Thyroid gland (tissue), 4 donors: Measurements from ENCODE around the gene GPR179. TPM values are rescaled to one million over a fixed set of nuclear protein-coding genes. Genes with fewer than 3 reads are reported as not detected.

Experiments
- DNase-seq, 2 donors: peaks; one replicate each; pipeline ENCODE4 v3.0.0-alpha.2; 2019
- H3K27ac ChIP-seq, 3 donors: fragments of 200-600 bp; sonication (generic); 1 replicate in 2 of 3; 2 replicates in 1 of 3; pipeline ENCODE4 v1.5.1; 2016 to 2019; ENCODE audit warnings: mild to moderate bottlenecking in 1 of 3, moderate library complexity in 1 of 3
- H3K27me3 ChIP-seq: fragments of 200-600 bp; sonication (generic); one replicate; pipeline ENCODE4 v1.5.1; 2019
- H3K36me3 ChIP-seq, 2 donors: fragments of 200-600 bp; sonication (generic); one replicate each; pipeline ENCODE4 v1.5.1; 2016 to 2019
- H3K4me1 ChIP-seq, 2 donors: fragments of 200-600 bp; sonication (generic); one replicate each; pipeline ENCODE4 v1.5.1; 2017 to 2019
- H3K4me3 ChIP-seq, 3 donors: fragments of 200-600 bp; sonication (generic); replicated peaks in 1 of 3; 1 replicate in 2 of 3; 2 replicates in 1 of 3; pipeline ENCODE4 v1.5.1; 2016; ENCODE audit warnings: mild to moderate bottlenecking in 1 of 3
- H3K9me3 ChIP-seq: fragments of 200-600 bp; sonication (generic); one replicate; pipeline ENCODE4 v1.5.1; 2017
- CTCF ChIP-seq, 6 experiments: fragments of 200-600 bp in 3 of 6; fragments of 450-650 bp in 3 of 6; sonication (generic) in 3 of 6; IDR thresholded peaks; one replicate each; pipeline ENCODE4 v1.5.1; 2016 to 2019; ENCODE audit warnings: antibody characterized with exemption in 6 of 6, mild to moderate bottlenecking in 2 of 6, inconsistent platforms in 1 of 6, moderate library complexity in 1 of 6
- POLR2A ChIP-seq, 2 donors: fragments of 450-650 bp; IDR thresholded peaks; one replicate each; pipeline ENCODE4 v1.6.1; 2017; ENCODE audit warnings: antibody characterized with exemption in 2 of 2, mild to moderate bottlenecking in 2 of 2, moderate library complexity in 1 of 2
- WGBS, 2 donors: methylation state at CpG; one replicate each; pipeline ENCODE4 v1.1.5; 2017; 5-methylcytosine and 5-hydroxymethylcytosine counted together
- intact Hi-C: fragments of 100-400 bp; cut with DNase I; formaldehyde crosslinking; loops from one replicate; pipeline ENCODE4 v1.15.1; 2023
- total RNA-seq, 4 donors: library from RNA; depleted of rRNA; stranded (reverse); fragments of >200 nt; gene quantifications; one replicate each; pipeline ENCODE4 v1.2.3, GENCODE V29; 2016

Gene GPR179, protein sequence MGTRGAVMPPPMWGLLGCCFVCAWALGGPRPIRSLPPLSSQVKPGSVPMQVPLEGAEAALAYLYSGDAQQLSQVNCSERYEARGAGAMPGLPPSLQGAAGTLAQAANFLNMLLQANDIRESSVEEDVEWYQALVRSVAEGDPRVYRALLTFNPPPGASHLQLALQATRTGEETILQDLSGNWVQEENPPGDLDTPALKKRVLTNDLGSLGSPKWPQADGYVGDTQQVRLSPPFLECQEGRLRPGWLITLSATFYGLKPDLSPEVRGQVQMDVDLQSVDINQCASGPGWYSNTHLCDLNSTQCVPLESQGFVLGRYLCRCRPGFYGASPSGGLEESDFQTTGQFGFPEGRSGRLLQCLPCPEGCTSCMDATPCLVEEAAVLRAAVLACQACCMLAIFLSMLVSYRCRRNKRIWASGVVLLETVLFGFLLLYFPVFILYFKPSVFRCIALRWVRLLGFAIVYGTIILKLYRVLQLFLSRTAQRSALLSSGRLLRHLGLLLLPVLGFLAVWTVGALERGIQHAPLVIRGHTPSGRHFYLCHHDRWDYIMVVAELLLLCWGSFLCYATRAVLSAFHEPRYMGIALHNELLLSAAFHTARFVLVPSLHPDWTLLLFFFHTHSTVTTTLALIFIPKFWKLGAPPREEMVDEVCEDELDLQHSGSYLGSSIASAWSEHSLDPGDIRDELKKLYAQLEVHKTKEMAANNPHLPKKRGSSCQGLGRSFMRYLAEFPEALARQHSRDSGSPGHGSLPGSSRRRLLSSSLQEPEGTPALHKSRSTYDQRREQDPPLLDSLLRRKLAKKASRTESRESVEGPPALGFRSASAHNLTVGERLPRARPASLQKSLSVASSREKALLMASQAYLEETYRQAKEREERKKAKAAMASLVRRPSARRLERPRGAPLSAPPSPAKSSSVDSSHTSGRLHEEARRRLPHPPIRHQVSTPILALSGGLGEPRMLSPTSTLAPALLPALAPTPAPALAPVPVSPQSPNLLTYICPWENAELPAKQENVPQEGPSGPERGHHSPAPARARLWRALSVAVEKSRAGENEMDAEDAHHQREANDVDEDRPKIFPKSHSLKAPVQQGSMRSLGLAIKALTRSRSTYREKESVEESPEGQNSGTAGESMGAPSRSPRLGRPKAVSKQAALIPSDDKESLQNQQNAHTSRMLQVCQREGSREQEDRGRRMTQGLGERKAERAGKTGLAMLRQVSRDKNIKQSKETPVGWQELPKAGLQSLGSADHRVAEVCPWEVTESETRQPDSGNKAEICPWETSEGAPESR (N-terminal part only)
- under 1 TPM in 2 of 4 donors, not detected in 2; under 0.01 to 0.13 TPM for total RNA-seq

DNA sequence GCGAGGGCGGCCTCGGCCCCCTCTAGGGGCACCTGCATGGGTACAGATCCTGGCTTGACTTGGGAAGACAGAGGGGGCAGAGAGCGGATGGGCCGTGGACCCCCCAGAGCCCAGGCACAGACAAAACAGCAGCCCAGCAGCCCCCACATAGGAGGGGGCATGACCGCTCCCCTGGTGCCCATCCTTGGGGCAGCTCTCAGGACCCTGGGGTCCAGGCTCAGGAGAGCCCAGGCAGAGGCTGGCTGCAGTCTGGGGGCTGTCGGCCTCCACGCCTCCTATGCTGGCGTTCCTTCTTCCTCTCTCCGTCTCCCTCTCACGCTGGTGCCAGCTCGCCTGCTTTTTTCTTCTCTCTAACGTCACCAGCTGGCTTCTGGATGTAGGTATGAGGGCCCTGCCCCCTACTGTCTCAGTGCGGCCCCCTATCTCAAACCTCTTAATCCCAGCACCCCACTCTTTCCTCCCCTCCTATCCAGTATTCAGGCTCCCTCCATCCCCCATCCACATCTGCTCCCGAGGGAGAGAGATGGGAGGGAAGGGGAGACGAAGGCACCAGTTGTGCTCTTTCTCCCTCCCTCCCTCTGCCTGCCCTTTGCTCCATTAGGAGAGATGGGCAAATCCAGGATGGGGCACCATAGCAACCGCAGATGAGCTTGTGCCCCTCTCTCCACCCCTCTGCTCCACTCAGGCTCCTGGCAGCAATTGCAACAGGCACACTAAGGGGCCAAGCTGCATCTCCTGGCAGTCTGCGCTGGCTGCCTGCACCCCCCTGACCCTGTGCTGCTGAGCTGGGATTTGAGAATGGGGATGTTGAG lies at the start of gene GPR179:
GPR179 (minus strand) TSS at position 349 of the 812 bp plus-strand sequence; CDS start at position 182, 167 bp downstream.
- TF ChIP-seq POLR2A (IDR thresholded peaks at IDR 0.05) (no peak), CTCF (IDR thresholded peaks at IDR 0.05) (no peak)

GRCh38 chr17:38379448-38379847 lies 35.7 kb upstream of the GPR179 start:
- intact Hi-C loops, result no loop called here
- no peak for DNase-seq
- Histone ChIP-seq H3K27me3 (no peaks in the 10 kb centered on the region), H3K27ac (no peak overlapping the region), H3K36me3 (peaks cover 0 to 14% of the 10 kb centered on the region in 2 donors), H3K4me1 (no peaks in the 10 kb centered on the region), H3K4me3 (no peak overlapping the region), H3K9me3 (no peaks in the 10 kb centered on the region)
- TF ChIP-seq POLR2A (IDR thresholded peaks at IDR 0.05) (no peak), CTCF (IDR thresholded peaks at IDR 0.05) (no peak)
- WGBS, 2 donors, result 89 to 91% methylated on average over 1 of the region's 1 CpG

More for the DNA sequence above, at the start of gene GPR179:
- DNase-seq, result no peak
- WGBS, 2 donors, result 77 to 87% methylated on average over 15 of the region's 18 CpGs
- Histone ChIP-seq H3K27ac (no peak within 1 kb of the TSS), H3K27me3 (no peaks in the 10 kb centered on the region), H3K36me3 (no peaks in the 10 kb centered on the region), H3K9me3 (no peaks in the 10 kb centered on the region), H3K4me1 (peaks cover 0 to 5% of the 10 kb centered on the region in 2 donors), H3K4me3 (no peak within 1 kb of the TSS)
- intact Hi-C loops, result no loop called here

- intact Hi-C loops, result no loop called here
- 61 to 64% methylated on average over 8 of the region's 8 CpGs for WGBS, 2 donors
- DNase-seq, result peak in 1 of 2 donors; percentile 12
- H3K36me3 ChIP-seq, result peaks cover 0 to 8% of the 10 kb centered on the region in 2 donors
- no peaks in the 10 kb centered on the region for H3K27me3 ChIP-seq
- peak overlapping the region; percentile 47 to 79 (median 77) for H3K27ac ChIP-seq
- TF ChIP-seq POLR2A (IDR thresholded peaks at IDR 0.05), result no peak
- TF ChIP-seq CTCF (IDR thresholded peaks at IDR 0.05), result no peak
- H3K9me3 ChIP-seq, result no peaks in the 10 kb centered on the region
- no peak overlapping the region for H3K4me3 ChIP-seq
- H3K4me1 ChIP-seq, result peaks cover 17 to 21% of the 10 kb centered on the region in 2 donors
Measured at GRCh38 chr17:38369124-38369886, 25.5 kb upstream of the GPR179 start.

DNA sequence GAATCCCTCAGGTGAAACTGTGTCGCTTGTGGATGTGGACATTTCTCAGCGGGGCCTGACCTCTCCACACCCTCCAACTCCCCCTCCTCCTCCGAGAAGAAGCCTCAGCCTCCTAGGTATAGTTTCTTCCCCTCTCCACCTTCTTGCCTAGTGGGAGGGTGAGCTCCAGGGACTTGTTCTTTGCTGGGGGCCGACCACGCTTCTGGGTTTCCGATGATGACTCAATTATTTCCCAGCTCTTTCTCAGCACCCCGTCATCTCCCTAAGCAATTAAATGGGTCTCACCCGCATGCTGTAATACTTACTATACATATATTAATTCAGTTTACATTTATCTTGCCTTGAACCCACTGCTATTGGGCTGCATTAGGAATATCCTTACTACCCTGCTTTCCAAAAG lies 21.0 kb upstream of the GPR179 start:
- TF ChIP-seq POLR2A (IDR thresholded peaks at IDR 0.05) (no peak), CTCF (IDR thresholded peaks at IDR 0.05) (no peak)
- no peaks in the 10 kb centered on the region for H3K9me3 ChIP-seq
- no peak overlapping the region for H3K27ac ChIP-seq
- 88 to 93% methylated on average over 8 of the region's 8 CpGs for WGBS, 2 donors
- intact Hi-C loops, result no loop called here
- DNase-seq, result no peak
- peaks cover 10 to 19% of the 10 kb centered on the region in 2 donors for H3K4me1 ChIP-seq
- no peaks in the 10 kb centered on the region for H3K36me3 ChIP-seq
- H3K27me3 ChIP-seq, result no peaks in the 10 kb centered on the region
- no peak overlapping the region for H3K4me3 ChIP-seq
